HG03095 (cell line): Measurements from ENCODE around the gene KCP.

ENCODE experiments used
- ATAC-seq: cut with Tn5 transposase; IDR thresholded peaks from one replicate; pipeline ENCODE4 v1.9.1; 2021; ENCODE audit warnings: moderate library complexity; ENCODE audit not compliant: unreplicated experiment

Gene KCP

GRCh38 chr7:128876127-128876526 lies 34.4 kb downstream of the KCP start:
- ATAC-seq: no peak

GRCh38 chr7:128875523-128875948 lies 35.0 kb downstream of the KCP start:
- ATAC-seq: no peak

GRCh38 chr7:128874140-128875031 lies 36.1 kb downstream of the KCP start:
- ATAC-seq: no peak

- no peak for ATAC-seq
Observed at GRCh38 chr7:128873234-128873633, 37.3 kb downstream of the KCP start.

- no peak for ATAC-seq
Observed at GRCh38 chr7:128872394-128872824, 38.1 kb downstream of the KCP start.

- no peak for ATAC-seq
Observed at GRCh38 chr7:128871050-128871449, 39.5 kb downstream of the KCP start.

- peak; percentile 18 for ATAC-seq
Observed at GRCh38 chr7:128869944-128870285, 40.6 kb downstream of the KCP start.

- peak; percentile 55 for ATAC-seq
Observed at GRCh38 chr7:128869138-128869943, 41.2 kb downstream of the KCP start.

GRCh38 chr7:128868624-128869137 lies 41.8 kb downstream of the KCP start:
- no peak for ATAC-seq

GRCh38 chr7:128867842-128868623 lies 42.5 kb downstream of the KCP start:
- no peak for ATAC-seq

GRCh38 chr7:128867241-128867640 lies 43.3 kb downstream of the KCP start:
- ATAC-seq: no peak

- no peak for ATAC-seq
Observed at GRCh38 chr7:128865996-128866877, 44.3 kb downstream of the KCP start.

- no peak for ATAC-seq
Observed at GRCh38 chr7:128865303-128865702, 45.2 kb downstream of the KCP start.

- ATAC-seq: peak; percentile 37
Observed at GRCh38 chr7:128863433-128863989, 47.0 kb downstream of the KCP start.

GRCh38 chr7:128862571-128863432 lies 47.7 kb downstream of the KCP start, which contains the start of gene ATP6V1F:
Gene ATP6V1F, plus strand, starts transcription at chr7:128862856. Its CDS starts 49 bp downstream, at chr7:128862905.
- peak; percentile 76 for ATAC-seq

- no peak for ATAC-seq
Observed at GRCh38 chr7:128861957-128862570, 48.4 kb downstream of the KCP start.

- ATAC-seq: no peak
Observed at GRCh38 chr7:128860158-128861073, 50.1 kb downstream of the KCP start.
